Measurements from ENCODE around the gene WDR37.

Gene WDR37

DNA sequence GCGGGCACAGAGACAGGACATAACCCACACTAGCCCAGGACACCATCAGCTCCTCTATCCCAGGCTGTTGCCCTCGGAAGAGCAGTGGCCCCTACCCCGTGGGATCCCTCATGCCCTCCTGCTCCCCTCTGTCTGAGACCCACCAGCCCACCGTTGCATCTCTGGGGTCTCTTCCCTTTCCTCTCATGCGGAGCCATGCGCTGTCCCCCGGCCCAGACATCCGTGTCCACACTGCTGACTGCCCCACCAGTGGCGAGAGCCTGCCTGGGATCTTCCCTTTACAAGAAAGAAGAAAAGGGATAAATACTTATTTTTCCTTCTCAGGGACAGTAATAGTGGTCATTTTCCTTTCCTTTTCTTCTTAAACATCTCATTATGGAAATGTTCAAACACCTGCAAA lies 115.4 kb downstream of the WDR37 start:
- TF ChIP-seq, protein P1, sequence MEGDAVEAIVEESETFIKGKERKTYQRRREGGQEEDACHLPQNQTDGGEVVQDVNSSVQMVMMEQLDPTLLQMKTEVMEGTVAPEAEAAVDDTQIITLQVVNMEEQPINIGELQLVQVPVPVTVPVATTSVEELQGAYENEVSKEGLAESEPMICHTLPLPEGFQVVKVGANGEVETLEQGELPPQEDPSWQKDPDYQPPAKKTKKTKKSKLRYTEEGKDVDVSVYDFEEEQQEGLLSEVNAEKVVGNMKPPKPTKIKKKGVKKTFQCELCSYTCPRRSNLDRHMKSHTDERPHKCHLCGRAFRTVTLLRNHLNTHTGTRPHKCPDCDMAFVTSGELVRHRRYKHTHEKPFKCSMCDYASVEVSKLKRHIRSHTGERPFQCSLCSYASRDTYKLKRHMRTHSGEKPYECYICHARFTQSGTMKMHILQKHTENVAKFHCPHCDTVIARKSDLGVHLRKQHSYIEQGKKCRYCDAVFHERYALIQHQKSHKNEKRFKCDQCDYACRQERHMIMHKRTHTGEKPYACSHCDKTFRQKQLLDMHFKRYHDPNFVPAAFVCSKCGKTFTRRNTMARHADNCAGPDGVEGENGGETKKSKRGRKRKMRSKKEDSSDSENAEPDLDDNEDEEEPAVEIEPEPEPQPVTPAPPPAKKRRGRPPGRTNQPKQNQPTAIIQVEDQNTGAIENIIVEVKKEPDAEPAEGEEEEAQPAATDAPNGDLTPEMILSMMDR (IDR thresholded peaks at IDR 0.05; ENCODE audit: unreplicated experiment in 3 of 3): no peak
- Mint-ChIP-seq H3K27ac (no peak overlapping the region), H3K9me3 (no peaks in the 10 kb centered on the region), H3K4me3 (no peak overlapping the region), H3K4me1 (peaks cover 10% of the 10 kb centered on the region), H3K27me3 (ENCODE audit: low read depth) (peaks cover 41% of the 10 kb centered on the region), H3K36me3 (ENCODE audit: low read depth) (no peaks in the 10 kb centered on the region)

DNA sequence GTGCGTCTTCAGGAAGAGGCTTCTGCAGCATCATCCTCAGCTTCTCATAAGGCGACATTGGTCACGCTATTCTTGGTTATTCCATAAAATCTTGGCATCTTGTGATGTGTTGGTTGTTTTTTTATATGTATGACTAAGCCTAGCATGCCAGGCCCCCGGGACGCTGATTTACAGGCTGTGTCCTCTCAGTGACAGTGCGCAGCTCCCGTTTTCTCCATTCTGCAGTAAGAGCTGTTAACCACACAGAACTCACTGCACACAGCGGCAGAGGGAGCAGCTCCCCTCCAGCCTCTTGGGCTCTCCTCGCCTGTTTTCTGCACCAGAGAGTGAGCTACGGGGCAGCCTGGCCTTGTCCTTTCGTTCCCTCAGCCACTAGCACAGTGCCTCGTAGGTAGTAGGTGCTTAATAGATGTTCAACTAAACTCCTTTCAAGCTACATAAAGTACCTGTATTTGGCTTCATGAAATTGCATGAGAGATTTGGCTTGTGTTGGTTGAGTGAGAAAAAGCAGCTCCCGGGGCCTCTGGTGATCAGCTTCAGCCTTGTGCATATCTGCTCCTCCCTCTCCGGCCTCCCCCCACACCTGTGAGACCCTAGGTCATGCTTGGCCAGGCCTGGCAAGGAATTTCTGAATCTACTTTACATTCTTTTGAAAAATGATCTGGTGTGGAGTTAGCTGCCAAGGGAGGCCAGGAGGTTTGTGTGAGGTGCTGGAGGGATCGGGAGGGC lies 116.2 kb downstream of the WDR37 start:
- Mint-ChIP-seq H3K4me1 (peaks cover 10% of the 10 kb centered on the region), H3K27ac (no peak overlapping the region), H3K9me3 (no peaks in the 10 kb centered on the region), H3K27me3 (ENCODE audit: low read depth) (peaks cover 42% of the 10 kb centered on the region), H3K36me3 (ENCODE audit: low read depth) (no peaks in the 10 kb centered on the region), H3K4me3 (no peak overlapping the region)
- TF ChIP-seq, protein P1 (IDR thresholded peaks at IDR 0.05; ENCODE audit: unreplicated experiment in 3 of 3): no peak

DNA sequence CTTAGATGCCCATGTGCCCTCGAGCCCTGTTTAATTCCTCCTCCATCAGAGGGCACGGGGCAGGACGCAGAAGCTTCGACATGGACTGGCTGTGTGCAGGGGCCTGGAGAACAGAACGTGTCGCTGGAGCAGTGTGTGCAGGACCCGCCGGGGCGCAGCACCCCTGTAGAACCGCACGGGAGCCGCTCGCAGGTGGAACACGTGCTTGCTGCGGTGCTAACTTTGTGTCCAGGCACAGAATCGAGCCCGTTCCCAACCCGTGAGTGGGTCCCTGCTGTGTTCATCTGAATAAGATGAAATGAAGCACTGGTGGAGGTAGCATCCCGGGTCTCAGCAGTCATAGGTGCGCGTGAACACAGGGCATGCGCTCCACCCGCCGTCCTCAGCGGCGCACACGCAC lies 116.9 kb downstream of the WDR37 start:
- H3K36me3 Mint-ChIP-seq (ENCODE audit: low read depth): no peaks in the 10 kb centered on the region
- peaks cover 10% of the 10 kb centered on the region for H3K4me1 Mint-ChIP-seq
- no peaks in the 10 kb centered on the region for H3K9me3 Mint-ChIP-seq
- H3K4me3 Mint-ChIP-seq: no peak overlapping the region
- peaks cover 42% of the 10 kb centered on the region for H3K27me3 Mint-ChIP-seq (ENCODE audit: low read depth)
- H3K27ac Mint-ChIP-seq: no peak overlapping the region
- TF ChIP-seq, protein P1 (IDR thresholded peaks at IDR 0.05; ENCODE audit: unreplicated experiment in 3 of 3): no peak

DNA sequence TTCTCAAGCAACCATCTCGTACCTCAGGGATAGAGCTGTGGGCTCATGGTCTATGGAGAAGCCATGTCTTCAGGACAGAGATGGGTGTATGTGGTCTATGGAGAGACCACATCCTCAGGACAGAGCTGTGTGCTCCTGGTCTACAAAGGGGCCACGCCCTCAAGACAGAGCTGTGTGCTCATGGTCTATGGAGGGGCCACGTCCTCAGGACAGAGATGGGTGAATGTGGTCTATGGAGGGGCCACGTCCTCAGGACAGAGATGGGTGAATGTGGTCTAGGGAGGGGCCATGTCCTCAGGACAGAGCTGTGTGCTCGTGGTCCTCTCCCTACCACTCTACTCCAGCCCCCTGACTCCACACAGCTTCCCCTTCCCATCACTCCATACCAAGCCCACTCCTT lies 117.8 kb downstream of the WDR37 start:
- Mint-ChIP-seq H3K27ac (no peak overlapping the region), H3K9me3 (no peaks in the 10 kb centered on the region), H3K27me3 (ENCODE audit: low read depth) (peaks cover 43% of the 10 kb centered on the region), H3K36me3 (ENCODE audit: low read depth) (no peaks in the 10 kb centered on the region), H3K4me3 (no peak overlapping the region), H3K4me1 (peaks cover 11% of the 10 kb centered on the region)
- TF ChIP-seq, protein P1 (IDR thresholded peaks at IDR 0.05; ENCODE audit: unreplicated experiment in 3 of 3): no peak

DNA sequence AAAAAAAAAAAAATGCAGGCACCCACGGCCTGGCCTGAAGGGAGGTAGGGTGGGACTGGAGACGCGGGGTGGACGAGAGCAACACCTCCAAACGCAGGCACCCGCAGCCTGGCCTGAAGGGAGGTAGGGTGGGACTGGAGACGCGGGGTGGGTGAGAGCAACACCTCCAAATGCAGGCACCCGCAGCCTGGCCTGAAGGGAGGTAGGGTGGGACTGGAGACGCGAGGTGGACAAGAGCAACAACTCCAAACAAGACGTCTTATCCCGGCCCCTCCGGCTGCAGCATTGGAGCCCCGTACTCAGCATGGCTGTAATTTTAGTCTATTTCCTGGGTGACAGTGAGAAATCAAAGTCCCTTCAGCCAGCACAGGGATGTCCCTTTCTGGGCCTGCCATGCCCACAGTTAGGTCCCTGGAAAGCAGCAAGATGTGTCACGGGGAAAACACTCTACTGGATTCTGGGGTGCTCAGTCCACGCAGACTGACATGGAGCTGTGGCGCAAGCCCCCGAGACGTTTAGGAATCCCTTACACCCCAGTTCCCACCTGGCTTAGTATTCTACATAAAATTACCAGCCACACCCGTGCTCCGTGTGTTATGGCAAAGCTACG lies 119.9 kb downstream of the WDR37 start:
- Mint-ChIP-seq H3K4me3 (no peak overlapping the region), H3K27me3 (ENCODE audit: low read depth) (peaks cover 49% of the 10 kb centered on the region), H3K9me3 (no peaks in the 10 kb centered on the region), H3K36me3 (ENCODE audit: low read depth) (no peaks in the 10 kb centered on the region), H3K27ac (no peak overlapping the region), H3K4me1 (peaks cover 20% of the 10 kb centered on the region)
- TF ChIP-seq, protein P1 (IDR thresholded peaks at IDR 0.05; ENCODE audit: unreplicated experiment in 3 of 3): no peak

DNA sequence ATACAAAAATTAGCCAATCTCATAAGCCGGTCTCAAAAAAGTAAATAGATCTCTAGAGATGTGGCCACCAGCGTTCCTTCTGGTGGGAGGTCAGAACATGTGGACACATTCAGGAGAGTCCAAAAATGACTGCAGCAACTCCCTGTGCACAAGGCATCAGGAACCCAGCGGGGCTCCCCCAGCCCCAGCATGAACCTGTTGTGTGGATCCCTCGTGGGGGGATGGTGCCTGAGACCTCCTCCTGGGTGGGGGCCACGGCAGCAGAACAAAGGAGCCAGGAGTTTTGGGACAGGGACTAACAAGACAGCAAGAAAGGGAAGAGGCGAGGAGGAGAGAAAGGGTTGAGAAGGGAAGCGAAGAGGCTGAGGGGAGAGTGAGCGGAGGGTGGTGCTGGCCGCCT lies 121.8 kb downstream of the WDR37 start:
- Mint-ChIP-seq H3K36me3 (ENCODE audit: low read depth) (no peaks in the 10 kb centered on the region), H3K27me3 (ENCODE audit: low read depth) (peaks cover 38% of the 10 kb centered on the region), H3K9me3 (no peaks in the 10 kb centered on the region), H3K4me3 (no peak overlapping the region), H3K27ac (no peak overlapping the region), H3K4me1 (peaks cover 21% of the 10 kb centered on the region)
- TF ChIP-seq, protein P1 (IDR thresholded peaks at IDR 0.05; ENCODE audit: unreplicated experiment in 3 of 3): no peak
